Esophagus squamous epithelium (tissue), 5 donors: Measurements from ENCODE around the gene PCDH9. TPM values are rescaled to one million over a fixed set of nuclear protein-coding genes. Genes with fewer than 3 reads are reported as not detected.

Source experiments
- DNase-seq: peaks from one replicate; lab custom pipeline; 2025; lab: John Stamatoyannopoulos, UW
- H3K27ac ChIP-seq, 4 donors: fragments of 200-600 bp; sonication (generic); one replicate each; pipeline ENCODE4 v1.5.1; 2016 to 2019; ENCODE audit warnings: mild to moderate bottlenecking in 1 of 4
- H3K27me3 ChIP-seq, 4 donors: fragments of 200-600 bp; sonication (generic); 1 replicate in 3 of 4; 2 replicates in 1 of 4; pipeline versions ENCODE4 v1.5.1 to v1.6.0; 2017 to 2021; ENCODE audit warnings: antibody characterized with exemption in 1 of 4
- H3K36me3 ChIP-seq, 3 donors: fragments of 200-600 bp; sonication (generic); one replicate each; pipeline ENCODE4 v1.5.1; 2016 to 2019
- H3K4me1 ChIP-seq, 3 donors: fragments of 200-600 bp; sonication (generic); one replicate each; pipeline ENCODE4 v1.5.1; 2017 to 2019
- H3K4me3 ChIP-seq, 4 donors: fragments of 200-600 bp; sonication (generic); 1 replicate in 3 of 4; 2 replicates in 1 of 4; pipeline ENCODE4 v1.5.1; 2016 to 2019; ENCODE audit warnings: mild to moderate bottlenecking in 2 of 4, moderate library complexity in 1 of 4
- H3K9me3 ChIP-seq, 3 donors: fragments of 200-600 bp; sonication (generic); one replicate each; pipeline ENCODE4 v1.5.1; 2016 to 2019
- POLR2A ChIP-seq, 4 donors: fragments of 450-650 bp; IDR thresholded peaks; one replicate each; pipeline ENCODE4 v1.6.1; 2017; ENCODE audit warnings: antibody characterized with exemption in 4 of 4, mild to moderate bottlenecking in 4 of 4, moderate library complexity in 3 of 4
- WGBS, 2 donors: methylation state at CpG; one replicate each; pipeline ENCODE4 v1.1.5; 2018; 5-methylcytosine and 5-hydroxymethylcytosine counted together
- intact Hi-C: fragments of 100-400 bp; cut with DNase I; formaldehyde crosslinking; loops from one replicate; pipeline ENCODE4 v1.15.0; 2022
- total RNA-seq, 4 donors: library from RNA; depleted of rRNA; stranded (reverse); fragments of >200 nt; gene quantifications; one replicate each; pipeline ENCODE4 v1.1.0, GENCODE V29; 2016
- TF ChIP-seq, protein P1 (sequence below), 6 experiments: fragments of 450-650 bp in 4 of 6; fragments of 200-600 bp in 2 of 6; sonication (generic) in 2 of 6; IDR thresholded peaks; one replicate each; pipeline ENCODE4 v1.5.1; 2016 to 2019; ENCODE audit warnings: antibody characterized with exemption in 6 of 6, mild to moderate bottlenecking in 4 of 6, moderate library complexity in 4 of 6
- donor health status: DM: yes; HTN: yes; CAD: no.

Gene PCDH9
- total RNA-seq, 4 donors from 2014 or later, result 0.04 to 1.9 (median 0.45) TPM

- DNase-seq, result no peak
- Histone ChIP-seq H3K36me3 (no peaks in the 10 kb centered on the region), H3K27me3 (no peaks in the 10 kb centered on the region), H3K4me3 (no peak overlapping the region), H3K4me1 (no peaks in the 10 kb centered on the region), H3K9me3 (no peaks in the 10 kb centered on the region), H3K27ac (no peak overlapping the region)
- intact Hi-C loops, result no loop called here
- TF ChIP-seq POLR2A (IDR thresholded peaks at IDR 0.05), result no peak
- TF ChIP-seq, protein P1, sequence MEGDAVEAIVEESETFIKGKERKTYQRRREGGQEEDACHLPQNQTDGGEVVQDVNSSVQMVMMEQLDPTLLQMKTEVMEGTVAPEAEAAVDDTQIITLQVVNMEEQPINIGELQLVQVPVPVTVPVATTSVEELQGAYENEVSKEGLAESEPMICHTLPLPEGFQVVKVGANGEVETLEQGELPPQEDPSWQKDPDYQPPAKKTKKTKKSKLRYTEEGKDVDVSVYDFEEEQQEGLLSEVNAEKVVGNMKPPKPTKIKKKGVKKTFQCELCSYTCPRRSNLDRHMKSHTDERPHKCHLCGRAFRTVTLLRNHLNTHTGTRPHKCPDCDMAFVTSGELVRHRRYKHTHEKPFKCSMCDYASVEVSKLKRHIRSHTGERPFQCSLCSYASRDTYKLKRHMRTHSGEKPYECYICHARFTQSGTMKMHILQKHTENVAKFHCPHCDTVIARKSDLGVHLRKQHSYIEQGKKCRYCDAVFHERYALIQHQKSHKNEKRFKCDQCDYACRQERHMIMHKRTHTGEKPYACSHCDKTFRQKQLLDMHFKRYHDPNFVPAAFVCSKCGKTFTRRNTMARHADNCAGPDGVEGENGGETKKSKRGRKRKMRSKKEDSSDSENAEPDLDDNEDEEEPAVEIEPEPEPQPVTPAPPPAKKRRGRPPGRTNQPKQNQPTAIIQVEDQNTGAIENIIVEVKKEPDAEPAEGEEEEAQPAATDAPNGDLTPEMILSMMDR (IDR thresholded peaks at IDR 0.05), result no peak
- 76 to 81% methylated on average over 2 of the region's 2 CpGs for WGBS, 2 donors
These were observed 771.0 kb downstream of the PCDH9 start for GRCh38 chr13:66459143-66459542.

- no peak for DNase-seq
- Histone ChIP-seq H3K27me3 (no peaks in the 10 kb centered on the region), H3K4me3 (no peak overlapping the region), H3K27ac (no peak overlapping the region), H3K9me3 (no peaks in the 10 kb centered on the region), H3K4me1 (no peaks in the 10 kb centered on the region), H3K36me3 (no peaks in the 10 kb centered on the region)
- no peak for TF ChIP-seq POLR2A (IDR thresholded peaks at IDR 0.05)
- TF ChIP-seq, protein P1 (IDR thresholded peaks at IDR 0.05), result no peak
- intact Hi-C loops, result no loop called here
- 49 to 51% methylated on average over 4 of the region's 4 CpGs for WGBS, 2 donors
These were observed 783.7 kb downstream of the PCDH9 start for GRCh38 chr13:66446413-66446812.

DNA sequence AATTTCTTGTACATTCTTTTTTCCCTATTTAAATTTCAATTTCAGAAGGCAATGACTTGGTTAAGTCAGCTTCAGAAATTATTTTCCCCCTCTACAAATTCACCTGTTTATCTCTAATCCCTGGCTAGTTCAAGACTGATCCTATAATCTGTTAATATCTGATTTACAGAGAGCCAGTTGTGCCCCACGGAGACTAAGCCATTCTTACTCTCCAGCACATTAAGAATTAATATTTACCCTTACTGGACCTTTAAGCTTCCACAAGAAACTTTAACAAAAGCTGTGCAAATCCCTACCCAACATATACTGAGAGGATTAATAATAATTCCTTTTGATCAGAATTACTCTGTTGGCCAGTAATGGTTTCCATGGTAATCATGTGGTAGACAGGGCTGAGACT lies 786.2 kb downstream of the PCDH9 start:
- DNase-seq, result no peak
- H3K4me3 ChIP-seq, result no peak overlapping the region
- no peaks in the 10 kb centered on the region for H3K9me3 ChIP-seq
- no peaks in the 10 kb centered on the region for H3K4me1 ChIP-seq
- intact Hi-C loops, result no loop called here
- H3K27me3 ChIP-seq, result no peaks in the 10 kb centered on the region
- no peak overlapping the region for H3K27ac ChIP-seq
- H3K36me3 ChIP-seq, result no peaks in the 10 kb centered on the region
- 75 to 83% methylated on average over 1 of the region's 1 CpG for WGBS, 2 donors
- TF ChIP-seq POLR2A (IDR thresholded peaks at IDR 0.05), result no peak
- TF ChIP-seq, protein P1 (IDR thresholded peaks at IDR 0.05), result no peak

DNA sequence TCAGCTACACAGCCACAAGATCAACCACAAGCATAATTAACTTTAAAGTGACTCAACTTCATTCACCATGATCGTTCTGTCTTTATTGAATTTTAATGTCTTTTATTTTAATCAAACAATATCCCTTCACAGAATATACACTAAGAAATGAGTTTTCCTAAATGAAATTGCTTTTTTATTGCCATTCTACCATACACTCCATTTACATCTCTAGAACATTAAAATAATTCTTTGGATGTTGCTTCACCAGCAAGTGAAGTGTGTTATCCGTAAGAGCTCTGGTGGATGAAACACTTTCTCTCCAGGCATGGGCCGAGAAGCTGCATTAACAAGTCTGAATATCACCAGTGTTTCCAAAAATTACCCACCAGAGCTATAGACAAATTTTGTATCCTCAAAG lies 789.2 kb downstream of the PCDH9 start:
- WGBS, 2 donors, result 82 to 89% methylated on average over 3 of the region's 3 CpGs

DNA sequence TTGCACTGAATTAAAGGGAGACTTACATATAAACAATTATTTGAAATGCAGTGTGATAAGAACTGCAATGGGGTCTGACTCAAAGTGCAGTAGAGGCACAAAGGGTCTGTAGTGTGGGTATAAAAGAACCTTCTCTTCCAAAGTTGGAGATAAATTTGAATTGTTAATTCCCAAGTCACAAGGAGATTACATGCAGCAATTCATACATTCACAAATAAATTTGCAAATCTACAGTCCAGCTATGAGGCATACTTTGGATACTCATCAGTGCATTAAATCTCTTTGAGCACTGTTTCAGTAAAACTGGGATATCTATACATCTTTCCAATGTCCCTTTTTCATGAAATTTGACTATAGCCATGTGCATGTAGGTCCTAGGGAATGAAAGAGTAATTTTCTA lies 799.4 kb downstream of the PCDH9 start:
- no peak for DNase-seq
- H3K9me3 ChIP-seq, result no peaks in the 10 kb centered on the region
- no peaks in the 10 kb centered on the region for H3K36me3 ChIP-seq
- no peak overlapping the region for H3K27ac ChIP-seq
- H3K27me3 ChIP-seq, result no peaks in the 10 kb centered on the region
- no peaks in the 10 kb centered on the region for H3K4me1 ChIP-seq
- H3K4me3 ChIP-seq, result no peak overlapping the region
- intact Hi-C loops, result no loop called here
- TF ChIP-seq, protein P1 (IDR thresholded peaks at IDR 0.05), result no peak
- TF ChIP-seq POLR2A (IDR thresholded peaks at IDR 0.05), result no peak

More for the DNA sequence above, 789.2 kb downstream of the PCDH9 start:
- Histone ChIP-seq H3K4me3 (no peak overlapping the region), H3K4me1 (no peaks in the 10 kb centered on the region), H3K36me3 (no peaks in the 10 kb centered on the region), H3K27ac (no peak overlapping the region), H3K9me3 (no peaks in the 10 kb centered on the region), H3K27me3 (no peaks in the 10 kb centered on the region)
- no peak for DNase-seq
- intact Hi-C loops, result no loop called here
- TF ChIP-seq POLR2A (IDR thresholded peaks at IDR 0.05), result no peak
- TF ChIP-seq, protein P1 (IDR thresholded peaks at IDR 0.05), result no peak
